Measurements from ENCODE around the gene SDC1. TPM values are rescaled to one million over a fixed set of nuclear protein-coding genes. Genes with fewer than 3 reads are reported as not detected.

The SDC1 gene
- total and polyA plus RNA-seq, 11 donors = 0.15 to 2.2 (median 0.36) TPM; not detected in 1

DNA sequence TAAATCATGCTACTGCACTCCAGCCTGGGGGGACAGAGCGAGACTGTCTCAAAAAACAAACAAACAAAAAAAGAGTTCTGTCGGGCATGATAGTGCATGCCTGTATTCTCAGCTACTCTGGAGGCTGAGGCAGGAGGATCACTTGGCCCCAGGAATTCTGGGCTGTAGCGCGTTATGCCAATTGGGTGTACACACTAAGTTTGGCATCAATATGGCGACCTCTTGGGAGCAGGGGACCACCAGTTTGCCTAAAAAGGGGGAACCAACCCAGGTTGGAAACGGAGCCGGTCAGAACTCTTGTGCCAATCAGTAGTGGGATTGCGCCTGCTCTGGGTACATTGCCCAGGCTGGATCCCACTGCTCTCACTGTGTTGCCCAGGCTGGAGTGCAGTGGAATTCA is 49.7 kb downstream of the SDC1 start:
- no peak overlapping the region for H3K4me3 ChIP-seq
- no peaks in the 10 kb centered on the region for H3K9me3 ChIP-seq
- no peaks in the 10 kb centered on the region for H3K4me1 ChIP-seq
- no peak for TF ChIP-seq CTCF (IDR thresholded peaks at IDR 0.05)
- TF ChIP-seq POLR2A (IDR thresholded peaks at IDR 0.05) = no peak
- no peak for ATAC-seq
- no peaks in the 10 kb centered on the region for H3K27me3 ChIP-seq
- WGBS, 4 donors = 87 to 96% (median 93%) methylated on average over 8 of the region's 8 CpGs
- no peaks in the 10 kb centered on the region for H3K36me3 ChIP-seq
- DNase-seq = no peak
- intact Hi-C loops (cut with DNase I) = loop anchor here in 1 of 10 donors (5.0 kb wide), 1 partner anchor 482 kb away; no protein-coding TSS in a partner anchor
- no peak overlapping the region for H3K27ac ChIP-seq

GRCh38 chr2:20174410-20174809 is 50.5 kb downstream of the SDC1 start:
- 85 to 95% (median 94%) methylated on average over 2 of the region's 2 CpGs for WGBS, 4 donors
- DNase-seq = no peak

GRCh38 chr2:20173496-20174402 is 51.2 kb downstream of the SDC1 start:
- no peak for ATAC-seq
- TF ChIP-seq CTCF (IDR thresholded peaks at IDR 0.05) (no peak), POLR2A (IDR thresholded peaks at IDR 0.05) (no peak)
- intact Hi-C loops (cut with DNase I) = no loop called here
- Histone ChIP-seq H3K27ac (no peak overlapping the region), H3K36me3 (no peaks in the 10 kb centered on the region), H3K4me1 (no peaks in the 10 kb centered on the region), H3K27me3 (peaks cover 0 to 3% (median 0%) of the 10 kb centered on the region in 9 donors), H3K9me3 (no peaks in the 10 kb centered on the region), H3K4me3 (no peak overlapping the region)
- WGBS, 4 donors = 84 to 89% (median 87%) methylated on average over 12 to 14 of the region's 14 CpGs
- no peak for DNase-seq

More at GRCh38 chr2:20174410-20174809, 50.5 kb downstream of the SDC1 start:
- intact Hi-C loops (cut with DNase I) = no loop called here
- no peaks in the 10 kb centered on the region for H3K9me3 ChIP-seq
- ATAC-seq = no peak
- no peaks in the 10 kb centered on the region for H3K4me1 ChIP-seq
- no peak overlapping the region for H3K27ac ChIP-seq
- H3K4me3 ChIP-seq = no peak overlapping the region
- no peaks in the 10 kb centered on the region for H3K27me3 ChIP-seq
- TF ChIP-seq POLR2A (IDR thresholded peaks at IDR 0.05) = no peak
- TF ChIP-seq CTCF (IDR thresholded peaks at IDR 0.05) = no peak
- no peaks in the 10 kb centered on the region for H3K36me3 ChIP-seq

GRCh38 chr2:20173064-20173463 is 51.9 kb downstream of the SDC1 start:
- TF ChIP-seq CTCF (IDR thresholded peaks at IDR 0.05) (no peak), POLR2A (IDR thresholded peaks at IDR 0.05) (no peak)
- intact Hi-C loops (cut with DNase I) = no loop called here
- no peak for ATAC-seq
- no peak for DNase-seq
- 89 to 93% (median 92%) methylated on average over 5 of the region's 5 CpGs for WGBS, 4 donors
- Histone ChIP-seq H3K27ac (no peak overlapping the region), H3K4me3 (no peak overlapping the region), H3K4me1 (no peaks in the 10 kb centered on the region), H3K36me3 (no peaks in the 10 kb centered on the region), H3K9me3 (no peaks in the 10 kb centered on the region), H3K27me3 (peaks cover 0 to 4% (median 0%) of the 10 kb centered on the region in 9 donors)
